SHP77 (cell line): ENCODE results near the gene PICK1.

Experiments
- DNase-seq, 2 experiments: peaks; one replicate each; lab custom pipeline; 2025; lab: John Stamatoyannopoulos, UW

Gene PICK1

GRCh38 chr22:38089474-38089851 is 32.3 kb downstream of the PICK1 start:
- DNase-seq, result no peak

- no peak for DNase-seq
Observed at GRCh38 chr22:38097058-38097457, 39.9 kb downstream of the PICK1 start.

GRCh38 chr22:38097557-38098409 is 40.6 kb downstream of the PICK1 start:
- DNase-seq, result no peak

GRCh38 chr22:38098410-38099249 is 41.4 kb downstream of the PICK1 start:
- DNase-seq, result no peak

- no peak for DNase-seq
Observed at GRCh38 chr22:38103641-38104040, 46.4 kb downstream of the PICK1 start.

- DNase-seq, result no peak
Observed at GRCh38 chr22:38104084-38104483, 46.9 kb downstream of the PICK1 start.

- no peak for DNase-seq
Observed at GRCh38 chr22:38106814-38107578, 49.8 kb downstream of the PICK1 start.

GRCh38 chr22:38107692-38108515 is 50.7 kb downstream of the PICK1 start:
- no peak for DNase-seq

GRCh38 chr22:38108561-38109319 is 51.5 kb downstream of the PICK1 start:
- DNase-seq, result no peak

- DNase-seq, result no peak
Observed at GRCh38 chr22:38109371-38110001, 52.3 kb downstream of the PICK1 start.

- DNase-seq, result no peak
Observed at GRCh38 chr22:38110008-38110862, 53.0 kb downstream of the PICK1 start, which contains the start of gene BAIAP2L2. Gene BAIAP2L2 (minus strand): TSS chr22:38110684. CDS start chr22:38110525, 159 bp downstream.

- DNase-seq, result no peak
Observed at GRCh38 chr22:38110863-38111852, 54.0 kb downstream of the PICK1 start.

GRCh38 chr22:38111925-38112355 is 54.7 kb downstream of the PICK1 start:
- DNase-seq, result no peak

- no peak for DNase-seq
Observed at GRCh38 chr22:38112381-38112780, 55.2 kb downstream of the PICK1 start.

- peak; percentile 56 for DNase-seq
Observed at GRCh38 chr22:38114484-38115398, 57.5 kb downstream of the PICK1 start.

GRCh38 chr22:38115423-38116205 is 58.4 kb downstream of the PICK1 start:
- DNase-seq, result no peak
